ENCODE data around the gene SPON1.
"Not testable (repeated sequence)": the region's sequence is repeated elsewhere in the genome, so short reads cannot be mapped to it uniquely, and the experiment has no call there.

The SPON1 gene

DNA sequence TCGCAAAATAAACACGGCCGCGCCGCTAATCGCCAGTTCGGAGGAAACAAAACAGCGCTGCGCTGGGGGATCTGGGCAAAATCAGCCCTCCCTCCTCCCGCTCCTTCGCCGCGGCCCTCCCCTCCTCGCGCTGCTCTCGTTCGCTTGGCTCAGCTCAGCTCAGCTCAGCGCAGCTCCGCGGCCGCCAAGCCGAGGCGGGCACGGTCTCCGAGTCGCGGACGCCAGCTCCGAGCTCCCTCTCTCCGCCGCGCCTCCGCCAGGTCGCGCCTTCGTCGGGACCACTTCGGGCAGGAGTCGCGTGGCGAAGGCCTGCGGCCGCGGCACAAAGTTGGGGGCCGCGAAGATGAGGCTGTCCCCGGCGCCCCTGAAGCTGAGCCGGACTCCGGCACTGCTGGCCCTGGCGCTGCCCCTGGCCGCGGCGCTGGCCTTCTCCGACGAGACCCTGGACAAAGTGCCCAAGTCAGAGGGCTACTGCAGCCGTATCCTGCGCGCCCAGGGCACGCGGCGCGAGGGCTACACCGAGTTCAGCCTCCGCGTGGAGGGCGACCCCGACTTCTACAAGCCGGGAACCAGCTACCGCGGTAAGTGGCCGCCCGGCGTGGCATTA lies at the start of gene SPON1:
SPON1 (plus strand) TSS at position 162 of the 607 bp plus-strand sequence; CDS start at position 344, 182 bp downstream.
- peak; percentile 8 for DNase-seq (ENCODE audit: low spot score)

- no peak for DNase-seq (ENCODE audit: low spot score)
These were observed 45.3 kb upstream of the SPON1 start for GRCh38 chr11:13917264-13917663.

DNA sequence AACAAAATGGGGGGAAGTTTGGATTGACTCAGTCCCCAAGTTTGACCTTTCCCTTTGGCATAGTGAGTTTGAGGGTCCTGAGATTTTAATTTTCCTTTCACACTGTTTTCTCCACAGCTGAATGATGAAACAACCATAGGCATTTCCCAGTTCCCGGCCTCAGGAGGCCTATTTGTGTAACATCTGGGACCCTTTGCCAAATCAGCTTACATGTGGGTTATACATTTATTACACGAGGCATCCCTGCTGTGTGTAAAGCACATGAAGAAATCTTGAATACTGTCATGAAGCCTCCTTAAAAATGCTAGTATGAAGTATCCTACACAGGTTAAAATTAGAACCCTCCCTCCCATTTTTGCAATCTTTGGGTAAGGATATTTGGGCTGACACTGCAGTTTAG lies 44.6 kb upstream of the SPON1 start:
- DNase-seq (ENCODE audit: low spot score), result no peak

DNA sequence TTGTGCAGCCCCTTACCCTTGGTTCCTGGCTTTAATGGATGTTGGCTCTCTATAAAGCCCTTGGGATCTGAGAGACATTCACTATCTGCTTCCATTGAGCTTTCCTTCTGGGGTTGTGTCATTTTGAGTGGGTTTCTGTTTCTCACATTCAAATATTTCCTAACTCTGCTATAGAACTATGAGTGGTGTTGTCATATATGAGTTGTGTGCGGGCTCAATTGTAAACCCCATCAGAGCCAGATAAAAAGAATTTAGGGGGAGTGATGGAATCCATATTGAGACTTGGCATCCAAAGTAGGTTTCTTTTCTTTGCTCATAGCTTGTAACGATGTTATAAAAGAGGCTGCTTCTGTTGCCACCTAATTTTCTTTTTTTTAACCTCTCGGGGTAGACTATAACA lies 41.8 kb upstream of the SPON1 start:
- DNase-seq (ENCODE audit: low spot score), result no peak

GRCh38 chr11:13921545-13921944 lies 41.0 kb upstream of the SPON1 start:
- no peak for DNase-seq (ENCODE audit: low spot score)

- DNase-seq (ENCODE audit: low spot score), result no peak
These were observed 39.3 kb upstream of the SPON1 start for GRCh38 chr11:13923182-13923581.

DNA sequence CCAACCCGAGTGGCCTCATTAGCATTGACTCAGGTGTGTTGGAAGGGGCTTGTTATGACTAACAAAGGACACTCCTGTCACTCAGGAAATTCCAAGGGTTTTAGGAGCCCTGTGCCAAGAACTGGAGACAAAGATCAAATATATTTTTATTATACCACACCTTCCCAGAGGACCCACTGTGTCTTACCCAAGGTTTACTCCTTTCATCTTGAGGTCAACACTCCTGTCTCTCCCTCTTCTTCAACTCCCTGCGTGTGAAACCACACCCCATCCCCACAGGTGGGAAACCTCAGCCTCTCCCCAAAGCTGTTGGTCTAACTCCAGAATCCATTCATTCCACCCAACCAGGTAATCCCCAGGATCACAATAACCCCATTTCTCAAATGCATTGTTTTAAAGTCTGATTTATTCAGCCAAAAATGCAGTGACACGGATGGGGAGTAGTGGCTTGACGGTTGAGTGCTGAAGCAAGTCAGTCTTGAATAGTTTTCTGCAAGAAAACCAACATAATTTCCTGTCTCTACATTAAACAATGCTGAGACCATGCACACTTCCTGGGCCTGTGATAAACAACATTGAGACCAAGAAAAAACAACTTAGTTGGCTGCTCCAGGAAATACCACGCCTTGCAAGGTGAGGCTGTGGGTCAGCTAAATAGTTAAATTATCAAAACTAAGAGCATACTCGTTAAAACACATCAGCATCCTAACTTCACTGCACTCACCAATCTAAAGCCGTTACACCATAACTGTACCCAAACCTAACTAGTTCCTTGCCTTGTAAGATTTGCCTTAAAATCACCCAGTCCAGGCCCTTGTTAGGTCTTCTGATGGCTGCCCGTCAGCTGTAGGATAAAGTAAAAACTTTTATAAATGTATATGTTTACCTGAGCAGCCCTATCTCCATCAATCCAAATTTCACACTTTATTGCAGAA lies 38.5 kb upstream of the SPON1 start:
- DNase-seq (ENCODE audit: low spot score), result peak; percentile 65

DNA sequence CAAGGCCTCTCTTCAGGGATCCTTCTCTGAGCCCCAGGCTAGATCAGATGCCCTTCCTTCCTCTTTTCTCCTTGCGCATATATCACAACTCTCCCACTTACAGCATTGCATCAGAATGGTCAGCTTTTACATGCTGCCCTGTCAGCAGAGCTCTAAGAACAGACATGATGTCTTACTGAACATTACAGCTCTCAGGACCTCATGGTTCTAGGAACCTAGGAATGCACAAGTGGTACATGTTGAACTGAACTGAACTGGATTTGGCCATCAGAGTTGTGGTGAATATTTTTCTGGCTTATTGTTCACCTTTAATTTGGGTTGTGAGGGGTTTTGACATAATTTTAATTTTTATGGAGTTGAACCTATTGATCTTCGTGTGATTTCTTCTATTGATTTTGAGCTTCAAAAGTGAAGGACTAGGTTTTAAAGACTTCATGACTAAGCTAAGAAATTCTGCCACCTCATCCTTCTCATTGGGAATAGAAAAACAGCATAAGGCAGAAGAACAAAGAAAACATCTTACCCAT lies 37.7 kb upstream of the SPON1 start:
- no peak for DNase-seq (ENCODE audit: low spot score)

GRCh38 chr11:13926366-13926765 lies 36.2 kb upstream of the SPON1 start:
- not testable (repeated sequence) for DNase-seq (ENCODE audit: low spot score)

GRCh38 chr11:13926981-13927380 lies 35.5 kb upstream of the SPON1 start:
- no peak for DNase-seq (ENCODE audit: low spot score)

DNA sequence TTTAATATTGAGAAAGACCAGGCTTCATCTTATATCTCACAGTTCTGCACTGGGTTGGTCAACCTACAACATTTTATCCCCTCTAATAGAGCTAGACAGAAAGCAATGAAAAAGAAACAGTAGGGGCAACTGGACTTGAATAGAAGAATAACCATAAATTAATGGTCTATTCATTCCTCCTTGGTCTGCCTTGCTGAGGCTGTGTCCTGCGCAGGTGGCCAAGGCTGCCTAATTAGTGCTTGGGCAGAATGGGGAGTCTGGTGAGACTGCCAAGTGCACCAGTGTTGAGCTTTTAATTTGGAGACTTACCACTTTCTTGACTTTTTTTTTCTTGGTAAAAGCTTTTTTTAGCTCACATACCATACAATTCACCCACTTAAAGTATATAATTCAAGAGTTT lies 35.0 kb upstream of the SPON1 start:
- DNase-seq (ENCODE audit: low spot score), result no peak

DNA sequence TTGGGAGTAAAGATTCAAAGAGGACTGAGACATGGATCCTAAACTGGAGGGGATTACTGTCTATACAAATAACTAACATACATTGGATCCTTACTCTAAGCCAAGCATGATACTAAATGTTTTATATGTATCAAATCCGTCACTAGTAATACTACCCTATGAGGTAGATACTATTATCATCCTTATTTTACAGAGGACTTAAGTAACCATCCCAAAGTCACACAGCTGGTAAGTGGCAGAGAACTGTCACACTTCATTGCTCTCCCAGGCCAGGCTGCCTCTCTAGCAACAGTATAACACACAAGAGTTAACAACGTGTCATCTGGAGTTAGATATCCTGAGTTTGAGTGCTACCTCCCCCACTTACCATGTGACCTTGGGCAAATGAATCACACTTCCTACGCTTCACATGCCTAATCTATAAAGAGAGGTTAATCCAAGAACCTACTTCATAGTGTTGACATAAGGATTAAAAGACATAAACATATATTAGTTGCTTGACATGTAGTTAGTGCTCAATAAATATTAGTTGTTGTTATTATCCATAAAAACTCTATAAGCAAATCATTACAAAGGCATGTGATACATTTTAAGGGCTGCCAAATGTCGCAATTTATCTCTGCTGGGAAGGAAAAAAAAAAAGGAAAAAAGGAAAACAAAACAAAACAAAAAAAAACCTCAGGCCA lies 33.8 kb upstream of the SPON1 start:
- DNase-seq (ENCODE audit: low spot score), result peak; percentile 11

GRCh38 chr11:13929395-13929891 lies 33.1 kb upstream of the SPON1 start:
- DNase-seq (ENCODE audit: low spot score), result no peak

- DNase-seq (ENCODE audit: low spot score), result no peak
These were observed 31.2 kb upstream of the SPON1 start for GRCh38 chr11:13931356-13931755.

GRCh38 chr11:13937154-13937553 lies 25.4 kb upstream of the SPON1 start:
- DNase-seq (ENCODE audit: low spot score), result not testable (repeated sequence)

DNA sequence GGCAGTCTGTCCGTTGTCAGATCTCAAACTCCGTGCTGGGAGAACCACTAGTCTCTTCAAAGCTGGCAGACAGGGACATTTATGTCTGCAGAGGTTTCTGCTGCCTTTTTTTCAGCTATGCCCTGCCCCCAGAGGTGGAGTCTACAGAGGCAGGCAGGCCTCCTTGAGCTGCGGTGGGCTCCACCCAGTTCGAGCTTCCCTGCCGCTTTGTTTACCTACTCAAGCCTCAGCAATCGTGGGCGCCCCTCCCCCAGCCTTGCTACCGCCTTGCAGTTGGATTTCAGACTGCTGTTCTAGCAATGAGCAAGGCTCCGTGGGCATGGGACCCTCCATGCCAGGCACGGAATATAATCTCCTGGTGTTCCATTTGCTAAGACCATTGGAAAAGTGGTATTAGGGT lies 23.7 kb upstream of the SPON1 start:
- peak; percentile 52 for DNase-seq (ENCODE audit: low spot score)

DNA sequence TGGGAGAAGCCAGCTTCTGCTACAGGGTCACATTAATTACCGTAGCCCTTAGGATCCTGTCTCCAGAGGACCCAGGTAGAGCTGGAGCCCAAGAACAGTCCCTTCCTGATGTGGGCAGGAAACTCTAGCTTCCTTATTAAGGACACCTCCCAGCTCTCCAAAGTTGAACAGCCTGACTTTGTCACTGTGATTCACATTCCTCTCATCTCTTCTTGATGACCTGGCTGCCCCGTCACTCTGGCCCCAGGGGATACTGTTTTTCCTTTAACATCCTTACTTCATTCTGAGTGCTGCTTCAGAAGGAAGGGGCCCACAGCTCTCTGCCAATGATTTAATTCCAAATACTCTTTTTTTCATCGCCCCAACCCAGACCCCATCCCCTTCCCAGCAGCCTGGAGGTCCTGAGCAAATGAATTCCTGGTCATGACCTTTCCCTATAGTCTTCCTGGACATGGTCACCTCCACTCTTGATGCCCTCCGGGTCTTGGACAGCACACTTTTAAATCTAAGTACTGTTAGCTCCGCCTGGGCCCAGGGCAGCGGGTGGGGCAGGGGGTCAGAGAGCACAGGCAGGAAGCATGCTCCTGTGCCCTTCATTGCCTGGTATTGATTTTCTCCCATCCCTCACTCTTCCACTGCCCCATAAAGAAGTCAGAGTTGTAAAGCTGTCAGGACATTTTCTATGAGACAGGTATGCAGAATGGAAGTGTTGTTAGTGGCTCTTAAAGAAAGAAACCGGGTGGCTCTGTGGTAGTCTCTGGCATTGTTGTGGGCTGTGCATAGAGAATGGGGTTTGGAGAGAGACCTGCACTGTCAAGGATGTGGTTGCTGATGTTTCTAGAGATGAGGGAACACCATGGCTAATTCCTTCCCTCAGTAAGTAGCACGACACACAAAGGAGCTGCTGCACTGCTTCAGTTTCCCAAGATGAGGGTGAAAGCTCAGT lies 22.3 kb upstream of the SPON1 start:
- DNase-seq (ENCODE audit: low spot score), result peak; percentile 66

DNA sequence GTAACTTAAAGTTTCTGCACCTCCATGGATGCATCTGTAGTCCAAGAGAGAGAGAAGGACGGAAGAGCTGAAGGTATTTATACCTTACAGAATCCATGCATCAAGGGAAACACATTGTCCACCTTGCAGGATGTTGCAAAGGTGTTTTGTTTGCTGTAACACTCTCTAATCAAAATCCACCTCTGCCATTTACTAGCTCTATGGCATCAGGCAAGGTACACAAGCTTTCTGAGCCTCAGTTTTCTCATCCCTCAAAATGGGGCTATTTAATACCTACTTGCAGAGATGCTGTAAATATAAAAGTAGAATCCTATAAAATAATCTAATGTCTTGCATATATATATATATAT lies 21.6 kb upstream of the SPON1 start:
- DNase-seq (ENCODE audit: low spot score), result no peak

GRCh38 chr11:13941775-13942174 lies 20.7 kb upstream of the SPON1 start:
- no peak for DNase-seq (ENCODE audit: low spot score)

DNA sequence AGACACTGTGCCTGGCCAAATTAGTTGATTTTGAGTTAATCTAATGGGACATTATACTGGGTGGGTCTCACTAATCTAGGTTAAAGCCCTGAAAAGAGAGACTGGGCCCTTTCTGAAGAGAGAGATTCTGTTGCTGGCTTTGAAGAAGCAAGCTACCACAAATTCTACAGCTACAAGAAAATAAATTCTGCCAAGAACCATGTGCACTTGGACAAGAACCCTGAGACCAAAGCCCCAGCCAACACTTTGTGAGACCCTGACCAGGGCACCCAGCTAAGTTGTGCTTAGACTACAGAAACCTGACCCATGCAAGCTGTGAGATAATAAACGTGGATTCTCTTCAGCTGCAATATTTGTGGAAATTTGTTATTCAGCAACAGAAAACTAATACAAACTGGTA lies 20.1 kb upstream of the SPON1 start:
- no peak for DNase-seq (ENCODE audit: low spot score)

DNA sequence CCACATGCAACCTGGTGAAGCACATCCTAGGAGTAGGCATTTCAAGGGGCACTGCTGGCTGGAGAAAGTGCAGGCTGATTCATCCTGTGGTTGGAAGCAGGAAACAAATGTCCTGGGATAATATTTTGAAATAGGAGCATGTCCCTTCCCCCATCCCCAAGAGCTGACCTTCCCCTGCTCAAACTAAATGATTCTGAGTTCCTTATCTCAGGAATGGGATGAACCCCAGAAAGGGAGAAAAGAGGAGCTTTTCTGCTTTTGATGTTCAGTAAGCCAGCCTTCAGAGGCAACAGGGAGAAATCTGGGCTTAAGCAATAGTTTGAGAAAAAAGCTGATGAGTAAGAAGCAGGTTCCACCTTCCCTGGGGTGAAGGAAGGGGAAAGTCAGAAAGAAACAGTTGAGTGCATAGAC lies 19.5 kb upstream of the SPON1 start:
- no peak for DNase-seq (ENCODE audit: low spot score)

Data from CD4-positive, alpha-beta T cell treated with Interleukin-6 at 100 ng/mL for 8 hours (primary cell).